Mucosa of descending colon (tissue), 3 donors: ENCODE data around the gene GFI1B. TPM values are rescaled to one million over a fixed set of nuclear protein-coding genes. Genes with fewer than 3 reads are reported as not detected.

ENCODE experiments used
- ATAC-seq: fragments of 200-7000 bp; cut with Tn5 transposase; one replicate; pipeline ENCODE4 v1.9.1; 2020; ENCODE audit warnings: mild to moderate bottlenecking, moderate library complexity
- DNase-seq, 3 donors: peaks; one replicate each; pipeline ENCODE4 v3.0.0-alpha.2; 2020
- H3K36me3 ChIP-seq: fragments of 200-600 bp; one replicate; pipeline ENCODE4 v1.8.0; 2021; ENCODE audit warnings: low read depth, mild to moderate bottlenecking
- H3K4me1 ChIP-seq: fragments of 200-600 bp; one replicate; pipeline ENCODE4 v1.8.0; 2021; ENCODE audit warnings: low read depth, mild to moderate bottlenecking
- H3K4me3 ChIP-seq: fragments of 200-600 bp; one replicate; pipeline ENCODE4 v1.8.0; 2021; ENCODE audit warnings: mild to moderate bottlenecking
- H3K9me3 ChIP-seq: fragments of 200-600 bp; one replicate; pipeline ENCODE4 v1.8.0; 2021; ENCODE audit warnings: mild to moderate bottlenecking
- CTCF ChIP-seq: fragments of 200-600 bp; IDR thresholded peaks from one replicate; pipeline ENCODE4 v1.8.0; 2022; ENCODE audit warnings: antibody characterized with exemption, mild to moderate bottlenecking
- intact Hi-C, 2 donors: fragments of 100-400 bp; cut with DNase I in 1 of 2; cut with micrococcal nuclease in 1 of 2; formaldehyde crosslinking; loops; one replicate each; pipeline versions ENCODE4 v1.11.0 to v1.11.1; 2022; cut with DNase I, micrococcal nuclease
- total RNA-seq, 3 donors: library from RNA; stranded (reverse); fragmentation: NEBNext Ultra II Directional in 2 of 3; extraction: Animal tissue kit (Norgen Biotek cat#: 25700) in 2 of 3; gene quantifications; one replicate each; pipeline versions ENCODE4 v1.2.1 to v1.2.4, GENCODE V29; 2021 to 2023
- donor health status: DM: no; HTN: no; CAD: no; lungs with moderate emphysema.
- donor health status: DM: no; HTN: no; CAD: no.
- donor health status: DM: no; HTN: yes; CAD: no.

The GFI1B gene
- total RNA-seq, 3 donors from 2014 or later = 1.4 to 2.6 (median 1.5) TPM

DNA sequence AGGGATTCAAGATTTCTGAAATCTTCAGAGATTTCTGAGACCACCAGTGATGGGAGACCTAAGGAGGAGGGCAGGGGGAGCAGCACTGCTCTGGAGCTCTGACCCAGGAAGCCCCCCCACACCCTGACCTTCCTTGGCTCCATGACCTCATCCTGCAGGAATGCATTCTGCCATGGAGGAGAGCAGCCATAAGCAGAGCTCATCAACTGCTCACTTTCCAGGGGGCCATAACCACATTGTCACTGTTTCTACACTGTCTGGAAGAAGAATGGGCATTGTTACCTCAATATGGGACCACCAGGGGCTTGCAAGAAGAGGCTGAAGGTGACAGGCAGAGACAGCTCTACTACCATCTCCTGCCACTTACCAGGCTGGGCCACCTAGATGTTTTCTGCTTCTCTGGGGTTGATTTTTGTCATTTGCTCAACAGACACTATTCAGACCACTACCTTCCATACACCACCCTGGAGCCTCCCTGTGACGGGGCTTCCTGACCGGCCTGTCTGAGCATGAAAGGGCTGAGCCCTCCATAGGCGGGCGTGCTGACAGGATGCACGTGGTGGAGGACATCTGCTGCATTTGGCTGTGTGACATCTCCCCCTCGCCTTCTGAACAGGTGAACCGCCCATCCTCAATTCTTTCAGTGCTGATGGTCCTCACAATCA lies 31.7 kb upstream of the GFI1B start:
- Histone ChIP-seq H3K4me1 (peaks cover 13% of the 10 kb centered on the region), H3K36me3 (no peaks in the 10 kb centered on the region), H3K9me3 (no peaks in the 10 kb centered on the region), H3K4me3 (no peak overlapping the region)
- no peak for ATAC-seq
- DNase-seq = no peak
- TF ChIP-seq CTCF = no peak
- intact Hi-C loops = no loop called here

- Histone ChIP-seq H3K9me3 (no peaks in the 10 kb centered on the region), H3K4me3 (no peak overlapping the region), H3K36me3 (no peaks in the 10 kb centered on the region), H3K4me1 (peaks cover 9% of the 10 kb centered on the region)
- no peak for TF ChIP-seq CTCF
- no peak for ATAC-seq
- DNase-seq = no peak
- intact Hi-C loops = no loop called here
These were observed 30.7 kb upstream of the GFI1B start for GRCh38 chr9:132947756-132948155.

DNA sequence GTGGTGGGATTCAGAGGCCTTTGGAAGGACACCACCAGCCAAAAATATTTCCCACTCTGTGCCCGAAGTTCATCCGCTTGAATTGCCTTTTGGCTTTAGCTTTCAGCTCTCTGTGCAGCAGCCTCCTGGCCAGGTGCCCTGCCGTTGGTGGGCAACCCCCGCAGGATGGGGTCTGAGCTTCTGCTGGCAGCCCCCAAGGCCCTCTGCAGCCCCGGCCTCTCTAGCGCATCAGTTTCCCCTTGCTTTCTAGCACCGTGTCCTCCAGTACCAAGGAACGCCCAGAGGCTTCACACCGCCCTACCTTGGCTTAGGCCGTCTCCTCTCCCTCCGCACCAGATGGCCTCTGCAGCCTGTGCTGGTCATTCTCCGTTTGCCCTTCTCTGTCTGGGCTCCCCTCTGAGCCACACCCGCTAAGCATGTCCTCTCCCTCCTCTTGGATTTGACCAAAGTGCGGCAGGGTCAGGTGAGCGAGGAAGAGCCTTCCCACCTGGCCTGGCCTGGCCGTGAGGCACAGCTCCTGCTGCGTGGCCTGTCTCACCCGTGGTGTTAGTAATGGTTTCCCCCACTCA lies 29.9 kb upstream of the GFI1B start:
- peaks cover 2% of the 10 kb centered on the region for H3K4me1 ChIP-seq
- TF ChIP-seq CTCF = no peak
- ATAC-seq (no peak), DNase-seq (no peak)
- H3K4me3 ChIP-seq = no peak overlapping the region
- H3K36me3 ChIP-seq = no peaks in the 10 kb centered on the region
- intact Hi-C loops = no loop called here
- no peaks in the 10 kb centered on the region for H3K9me3 ChIP-seq

GRCh38 chr9:132949709-132950108 lies 28.8 kb upstream of the GFI1B start:
- no peak for TF ChIP-seq CTCF
- Histone ChIP-seq H3K4me1 (no peaks in the 10 kb centered on the region), H3K36me3 (no peaks in the 10 kb centered on the region), H3K9me3 (peaks cover under 1% of the 10 kb centered on the region), H3K4me3 (no peak overlapping the region)
- intact Hi-C loops = no loop called here
- ATAC-seq (no peak), DNase-seq (no peak)

GRCh38 chr9:132955123-132955522 lies 23.4 kb upstream of the GFI1B start:
- no peak for TF ChIP-seq CTCF
- H3K4me1 ChIP-seq = no peaks in the 10 kb centered on the region
- no peak overlapping the region for H3K4me3 ChIP-seq
- intact Hi-C loops = no loop called here
- ATAC-seq = no peak
- peaks cover 7% of the 10 kb centered on the region for H3K9me3 ChIP-seq
- DNase-seq = no peak
- H3K36me3 ChIP-seq = no peaks in the 10 kb centered on the region
